Erythroblast (primary cell): Measurements from ENCODE around the gene CENPC.

Experiments used
- GATA1 ChIP-seq: IDR thresholded peaks from 2 replicates; pipeline ENCODE4 v1.6.1; 2011; ENCODE audit warnings: low read depth, mild to moderate bottlenecking, control low read depth, low read length, moderate library complexity
- POLR2A ChIP-seq: IDR thresholded peaks from 2 replicates; pipeline ENCODE4 v1.6.1; 2011; ENCODE audit warnings: mild to moderate bottlenecking, low read length

DNA sequence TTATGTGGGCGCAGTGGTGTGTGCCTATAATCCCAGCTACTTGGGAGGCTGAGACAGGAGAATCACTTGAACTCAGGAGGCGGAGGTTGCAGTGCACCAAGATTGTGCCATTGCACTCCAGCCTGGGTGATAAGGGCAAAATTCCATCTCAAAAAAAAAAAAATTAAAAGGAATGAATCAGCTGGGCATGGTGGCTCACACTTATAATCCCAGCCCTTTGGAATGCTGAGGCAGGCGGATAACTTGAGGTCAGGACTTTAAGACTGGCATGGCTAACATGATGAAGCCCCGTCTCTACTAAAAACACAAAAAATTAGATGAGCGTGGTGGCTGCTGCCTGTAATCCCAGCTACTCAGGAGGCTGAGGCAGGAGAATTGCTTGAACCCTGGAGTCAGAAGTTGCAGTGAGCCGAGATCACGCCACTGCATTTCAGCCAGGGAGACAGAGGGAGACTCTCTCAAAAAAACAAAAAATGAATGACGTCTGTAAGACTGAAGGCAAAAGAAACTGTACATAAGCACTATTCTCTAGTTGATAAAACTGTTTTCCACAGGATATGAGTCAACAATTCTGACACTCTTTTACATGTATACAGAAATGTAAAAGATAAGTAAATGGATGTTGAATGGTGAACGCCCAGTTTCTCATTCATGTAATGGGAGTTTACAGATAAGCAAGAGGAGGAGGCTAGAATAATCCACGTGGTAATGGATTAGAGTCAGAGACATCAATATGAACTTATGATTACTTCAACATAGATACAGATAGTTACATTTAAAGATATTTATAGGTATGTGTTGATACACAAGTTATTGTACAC, 22.2 kb downstream of the CENPC start:
- TF ChIP-seq POLR2A (no peak), GATA1 (no peak)
